Liver (tissue), 9 donors: ENCODE data around the gene SYNJ2. TPM values are rescaled to one million over a fixed set of nuclear protein-coding genes. Genes with fewer than 3 reads are reported as not detected.

Experiments
- DNase-seq: peaks from one replicate; pipeline ENCODE4 v3.0.0-alpha.2; 2017; ENCODE audit warnings: low spot score
- H3K27ac ChIP-seq, 2 donors: one replicate each; pipeline ENCODE4 v1.7.0; 2013; ENCODE audit warnings: inconsistent platforms in 2 of 2, low read length in 2 of 2, control low read depth in 1 of 2, low read depth in 1 of 2, mild to moderate bottlenecking in 1 of 2
- H3K27me3 ChIP-seq, 4 donors: one replicate each; pipeline versions ENCODE4 v1.6.1 to v1.7.0; 2013; ENCODE audit warnings: low read length in 3 of 4, inconsistent platforms in 1 of 4, mild to moderate bottlenecking in 1 of 4, moderate library complexity in 1 of 4; ENCODE audit not compliant: control insufficient read depth in 4 of 4, insufficient read depth in 4 of 4
- H3K36me3 ChIP-seq, 4 donors: one replicate each; pipeline versions ENCODE4 v1.6.1 to v1.7.0; 2013; ENCODE audit warnings: low read length in 3 of 4, mild to moderate bottlenecking in 3 of 4, low read depth in 1 of 4, moderate library complexity in 1 of 4; ENCODE audit not compliant: control insufficient read depth in 4 of 4, insufficient read depth in 3 of 4
- H3K4me1 ChIP-seq, 4 donors: one replicate each; pipeline versions ENCODE4 v1.6.1 to v1.7.0; 2013; ENCODE audit warnings: low read length in 3 of 4, mild to moderate bottlenecking in 3 of 4, moderate library complexity in 1 of 4; ENCODE audit not compliant: control insufficient read depth in 4 of 4, insufficient read depth in 4 of 4
- H3K4me3 ChIP-seq, 3 donors: one replicate each; pipeline versions ENCODE4 v1.6.1 to v1.7.0; 2013; ENCODE audit warnings: low read length in 3 of 3, control low read depth in 1 of 3, low read depth in 1 of 3, mild to moderate bottlenecking in 1 of 3
- H3K9ac ChIP-seq, 2 donors: one replicate each; pipeline ENCODE4 v1.7.0; 2013; ENCODE audit warnings: low read length in 2 of 2, mild to moderate bottlenecking in 2 of 2, moderate library complexity in 2 of 2, control low read depth in 1 of 2, low read depth in 1 of 2
- H3K9me3 ChIP-seq, 4 donors: one replicate each; pipeline versions ENCODE4 v1.6.1 to v1.7.0; 2013; ENCODE audit warnings: low read length in 3 of 4; ENCODE audit not compliant: control insufficient read depth in 4 of 4
- FOXA1 ChIP-seq: IDR thresholded peaks from 2 replicates; pipeline ENCODE4 v1.6.1; 2016; ENCODE audit warnings: antibody characterized with exemption
- FOXA2 ChIP-seq: IDR thresholded peaks from 2 replicates; pipeline ENCODE4 v1.6.1; 2016; ENCODE audit warnings: antibody characterized with exemption
- HNF4G ChIP-seq: IDR thresholded peaks from 2 replicates; pipeline ENCODE4 v1.6.1; 2016; ENCODE audit warnings: antibody characterized with exemption
- MAX ChIP-seq: IDR thresholded peaks from 2 replicates; pipeline ENCODE4 v1.6.1; 2016; ENCODE audit warnings: antibody characterized with exemption
- RAD21 ChIP-seq, 2 donors: IDR thresholded peaks; 2 replicates each; pipeline ENCODE4 v1.6.1; 2016; ENCODE audit warnings: antibody characterized with exemption in 2 of 2, mild to moderate bottlenecking in 2 of 2
- REST ChIP-seq: IDR thresholded peaks from 2 replicates; pipeline ENCODE4 v1.6.1; 2016; ENCODE audit warnings: antibody characterized with exemption, mild to moderate bottlenecking
- RXRA ChIP-seq, 2 donors: IDR thresholded peaks; 2 replicates each; pipeline ENCODE4 v1.6.1; 2017 to 2018; ENCODE audit warnings: antibody characterized with exemption in 2 of 2, mild to moderate bottlenecking in 1 of 2
- SP1 ChIP-seq: IDR thresholded peaks from 2 replicates; pipeline ENCODE4 v1.6.1; 2018; ENCODE audit warnings: antibody characterized with exemption, mild to moderate bottlenecking
- YY1 ChIP-seq: IDR thresholded peaks from 2 replicates; pipeline ENCODE4 v1.6.1; 2016; ENCODE audit warnings: antibody characterized with exemption, mild to moderate bottlenecking
- WGBS: extraction: QIAGEN DNeasy Blood & Tissue Kit; methylation state at CpG from one replicate; pipeline ENCODE4 v1.1.7; 2013; 5-methylcytosine and 5-hydroxymethylcytosine counted together
- polyA plus RNA-seq, 2 donors: library from polyadenylated mRNA; stranded (reverse) in 1 of 2; unstranded in 1 of 2; fragments of 200-250 nt in 1 of 2; fragments of >200 nt in 1 of 2; fragmentation: Nextera tagmentation in 1 of 2; extraction: Ambion mirVana in 1 of 2; gene quantifications; one replicate each; pipeline versions ENCODE4 v1.2.1 to v1.2.3, GENCODE V29; 2013 to 2015
- total RNA-seq, 2 donors: library from RNA; depleted of rRNA; stranded (reverse); fragments of >200 nt; gene quantifications; one replicate each; pipeline ENCODE4 v1.2.3, GENCODE V29; 2014
- TF ChIP-seq, protein P1 (sequence below): IDR thresholded peaks from 2 replicates; pipeline ENCODE4 v1.6.1; 2016; ENCODE audit warnings: antibody characterized with exemption
- TF ChIP-seq, protein P2 (sequence below): IDR thresholded peaks from 2 replicates; pipeline ENCODE4 v1.6.1; 2016; ENCODE audit warnings: antibody characterized with exemption
- TF ChIP-seq, protein P3 (sequence below): fragments of 150-350 bp; IDR thresholded peaks from 2 replicates; pipeline ENCODE4 v1.5.1; 2017; ENCODE audit warnings: improper control_type of control experiment, low read depth, low read length; ENCODE audit not compliant: missing input control
- donor health status: healthy.
- donor health status: healthy.
- donor health status: healthy.
- donor health status: healthy.
- donor health status: healthy.

The SYNJ2 gene
- total and polyA plus RNA-seq, 4 donors = 2.4 to 8.9 (median 3.2) TPM

DNA sequence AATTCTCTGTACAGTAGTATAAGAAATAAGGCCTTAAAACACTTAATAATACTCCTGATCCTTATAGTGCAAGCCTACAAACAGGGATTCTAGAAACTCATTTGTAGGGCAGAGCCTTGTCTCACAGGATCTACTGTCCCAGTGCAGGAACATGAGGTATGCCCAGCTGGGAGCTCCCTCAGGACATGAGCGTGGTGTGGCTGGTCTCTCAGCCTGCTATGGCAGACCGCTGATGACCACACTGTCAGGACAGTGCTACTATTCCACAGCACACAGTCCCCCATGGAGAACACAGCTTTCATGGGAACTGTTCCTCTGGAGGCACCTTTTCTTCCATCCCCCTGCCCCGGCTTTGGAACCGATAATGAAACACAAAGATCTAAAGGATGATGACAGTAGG lies 133.4 kb downstream of the SYNJ2 start:
- no peak overlapping the region for H3K9ac ChIP-seq
- H3K27me3 ChIP-seq = no peaks in the 10 kb centered on the region
- H3K4me3 ChIP-seq = no peak overlapping the region
- no peaks in the 10 kb centered on the region for H3K4me1 ChIP-seq
- no peaks in the 10 kb centered on the region for H3K9me3 ChIP-seq
- WGBS = over 99% methylated on average over 4 of the region's 4 CpGs
- DNase-seq = no peak
- no peak for TF ChIP-seq HNF4G
- peaks cover 0 to 11% (median 3%) of the 10 kb centered on the region in 4 donors for H3K36me3 ChIP-seq
- no peak overlapping the region for H3K27ac ChIP-seq

DNA sequence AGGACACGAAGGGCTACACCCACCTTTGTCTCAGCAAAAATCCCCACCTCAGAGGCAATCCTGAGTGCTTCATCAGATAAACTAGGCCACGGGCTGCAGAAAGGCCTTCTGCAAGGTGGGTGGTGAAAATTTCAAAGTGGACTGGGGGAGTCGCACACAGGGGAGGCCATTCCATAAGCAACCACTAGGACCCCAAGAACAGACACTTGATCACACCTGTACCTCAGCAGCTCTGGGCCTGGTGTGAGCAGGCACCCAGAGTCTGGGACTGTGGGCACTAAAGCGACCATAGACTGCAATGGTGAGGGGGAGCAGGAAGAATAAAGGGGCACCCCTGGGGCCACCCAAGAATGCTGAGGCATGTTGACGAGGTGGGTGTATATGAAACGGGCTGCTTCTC lies 133.8 kb downstream of the SYNJ2 start:
- no peak overlapping the region for H3K27ac ChIP-seq
- 95% methylated on average over 6 of the region's 6 CpGs for WGBS
- DNase-seq = no peak
- peaks cover 0 to 11% (median 3%) of the 10 kb centered on the region in 4 donors for H3K36me3 ChIP-seq
- no peak overlapping the region for H3K9ac ChIP-seq
- no peaks in the 10 kb centered on the region for H3K9me3 ChIP-seq
- no peak overlapping the region for H3K4me3 ChIP-seq
- H3K4me1 ChIP-seq = no peaks in the 10 kb centered on the region
- TF ChIP-seq RXRA (IDR thresholded peaks at IDR 0.05) = no peak
- TF ChIP-seq, protein P1, sequence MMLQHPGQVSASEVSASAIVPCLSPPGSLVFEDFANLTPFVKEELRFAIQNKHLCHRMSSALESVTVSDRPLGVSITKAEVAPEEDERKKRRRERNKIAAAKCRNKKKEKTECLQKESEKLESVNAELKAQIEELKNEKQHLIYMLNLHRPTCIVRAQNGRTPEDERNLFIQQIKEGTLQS = no peak
- TF ChIP-seq MAX = no peak
- TF ChIP-seq FOXA2 = no peak
- TF ChIP-seq SP1 = no peak
- TF ChIP-seq, protein P2, sequence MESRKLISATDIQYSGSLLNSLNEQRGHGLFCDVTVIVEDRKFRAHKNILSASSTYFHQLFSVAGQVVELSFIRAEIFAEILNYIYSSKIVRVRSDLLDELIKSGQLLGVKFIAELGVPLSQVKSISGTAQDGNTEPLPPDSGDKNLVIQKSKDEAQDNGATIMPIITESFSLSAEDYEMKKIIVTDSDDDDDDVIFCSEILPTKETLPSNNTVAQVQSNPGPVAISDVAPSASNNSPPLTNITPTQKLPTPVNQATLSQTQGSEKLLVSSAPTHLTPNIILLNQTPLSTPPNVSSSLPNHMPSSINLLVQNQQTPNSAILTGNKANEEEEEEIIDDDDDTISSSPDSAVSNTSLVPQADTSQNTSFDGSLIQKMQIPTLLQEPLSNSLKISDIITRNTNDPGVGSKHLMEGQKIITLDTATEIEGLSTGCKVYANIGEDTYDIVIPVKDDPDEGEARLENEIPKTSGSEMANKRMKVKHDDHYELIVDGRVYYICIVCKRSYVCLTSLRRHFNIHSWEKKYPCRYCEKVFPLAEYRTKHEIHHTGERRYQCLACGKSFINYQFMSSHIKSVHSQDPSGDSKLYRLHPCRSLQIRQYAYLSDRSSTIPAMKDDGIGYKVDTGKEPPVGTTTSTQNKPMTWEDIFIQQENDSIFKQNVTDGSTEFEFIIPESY = no peak
- TF ChIP-seq HNF4G = no peak
- no peak for TF ChIP-seq REST
- no peak for TF ChIP-seq FOXA1
- no peak for TF ChIP-seq RAD21 (IDR thresholded peaks at IDR 0.05)
- TF ChIP-seq YY1 = no peak
- TF ChIP-seq, protein P3, sequence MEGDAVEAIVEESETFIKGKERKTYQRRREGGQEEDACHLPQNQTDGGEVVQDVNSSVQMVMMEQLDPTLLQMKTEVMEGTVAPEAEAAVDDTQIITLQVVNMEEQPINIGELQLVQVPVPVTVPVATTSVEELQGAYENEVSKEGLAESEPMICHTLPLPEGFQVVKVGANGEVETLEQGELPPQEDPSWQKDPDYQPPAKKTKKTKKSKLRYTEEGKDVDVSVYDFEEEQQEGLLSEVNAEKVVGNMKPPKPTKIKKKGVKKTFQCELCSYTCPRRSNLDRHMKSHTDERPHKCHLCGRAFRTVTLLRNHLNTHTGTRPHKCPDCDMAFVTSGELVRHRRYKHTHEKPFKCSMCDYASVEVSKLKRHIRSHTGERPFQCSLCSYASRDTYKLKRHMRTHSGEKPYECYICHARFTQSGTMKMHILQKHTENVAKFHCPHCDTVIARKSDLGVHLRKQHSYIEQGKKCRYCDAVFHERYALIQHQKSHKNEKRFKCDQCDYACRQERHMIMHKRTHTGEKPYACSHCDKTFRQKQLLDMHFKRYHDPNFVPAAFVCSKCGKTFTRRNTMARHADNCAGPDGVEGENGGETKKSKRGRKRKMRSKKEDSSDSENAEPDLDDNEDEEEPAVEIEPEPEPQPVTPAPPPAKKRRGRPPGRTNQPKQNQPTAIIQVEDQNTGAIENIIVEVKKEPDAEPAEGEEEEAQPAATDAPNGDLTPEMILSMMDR = no peak
- H3K27me3 ChIP-seq = no peaks in the 10 kb centered on the region
